Hindlimb muscle (tissue), 1 donor: ENCODE measurements around the gene CPA1. TPM values are rescaled to one million over a fixed set of nuclear protein-coding genes. Genes with fewer than 3 reads are reported as not detected.
A peak's percentile ranks its signal among the peaks of the same experiment; 100 is the strongest.

Source experiments
- DNase-seq: peaks from one replicate; pipeline ENCODE4 v3.0.0-alpha.2; 2013
- polyA plus RNA-seq: library from polyadenylated mRNA; unstranded; fragments of 120-200 nt; gene quantifications from one replicate; pipeline ENCODE4 v1.2.1, GENCODE V29; 2013; ENCODE audit not compliant: insufficient read length

CPA1 gene
- polyA plus RNA-seq, 1 donor = 6.4 TPM

DNA sequence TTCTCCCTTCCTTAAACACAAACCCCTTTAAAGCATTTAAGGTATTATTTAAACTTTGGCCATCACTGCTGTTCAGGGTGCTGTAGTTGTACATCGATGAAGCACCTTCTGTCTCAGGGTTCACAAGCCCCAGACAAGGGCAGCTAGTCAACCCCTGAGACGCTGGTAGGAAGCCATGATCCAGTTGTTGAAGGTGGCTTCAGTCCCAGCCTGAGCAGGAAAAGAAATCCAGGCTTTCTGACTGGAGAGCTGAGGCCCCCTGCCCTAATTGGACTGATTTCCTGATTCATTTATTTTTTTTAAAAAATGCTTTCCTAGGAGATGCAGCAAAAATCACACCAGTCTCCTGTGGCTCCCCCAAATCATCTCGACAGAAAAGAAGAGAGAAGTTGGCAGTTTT, 15.8 kb downstream of the CPA1 start:
- DNase-seq = peak; percentile 59

DNA sequence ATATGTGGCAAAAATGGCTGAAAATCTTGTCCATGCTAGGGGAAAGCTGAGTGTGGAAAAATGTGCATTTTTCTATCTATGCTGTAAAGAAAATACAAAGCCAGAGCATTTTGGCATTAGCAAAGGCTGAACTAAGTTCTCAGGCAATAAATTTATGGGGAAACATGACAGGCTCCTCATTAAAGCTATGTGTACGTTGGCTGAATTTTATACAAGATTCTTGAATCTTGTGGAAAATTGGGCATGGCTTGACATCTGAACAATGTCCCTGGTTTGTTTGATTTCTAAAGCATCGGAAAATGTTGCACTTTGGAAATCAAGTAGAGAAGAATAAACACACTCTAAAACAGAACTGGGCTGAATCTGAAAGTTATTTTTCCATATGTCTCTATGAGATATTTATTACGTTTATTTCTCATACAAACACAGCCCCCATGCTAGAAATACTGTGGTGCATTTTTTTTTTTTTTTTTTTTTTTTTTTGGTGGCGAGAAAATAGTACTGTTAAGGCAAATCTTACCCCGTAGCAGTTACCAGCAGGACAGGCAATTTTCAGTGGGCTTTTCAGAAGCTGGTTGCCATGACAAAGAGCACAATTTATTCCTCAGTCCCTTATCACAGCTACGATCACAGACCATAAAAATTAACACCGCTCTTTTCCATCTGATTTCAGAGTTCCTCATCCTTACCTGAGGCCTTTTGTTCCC, 16.9 kb downstream of the CPA1 start:
- DNase-seq = peak; percentile 75

DNA sequence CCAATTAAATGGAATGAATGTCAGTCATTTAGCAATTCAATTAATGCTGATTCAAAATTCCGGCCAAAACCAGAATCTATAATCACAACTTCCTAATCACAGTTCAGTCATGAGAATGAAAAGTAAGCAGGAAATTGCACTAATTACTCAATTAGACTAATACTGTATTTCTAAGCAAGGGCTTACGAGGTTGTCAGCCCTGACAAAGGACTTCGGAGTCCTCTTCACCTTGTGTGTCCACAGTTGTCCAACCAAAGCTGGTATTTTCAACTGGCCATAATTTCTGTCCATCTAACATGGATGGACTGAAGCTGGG, 17.4 kb downstream of the CPA1 start:
- no peak for DNase-seq

DNA sequence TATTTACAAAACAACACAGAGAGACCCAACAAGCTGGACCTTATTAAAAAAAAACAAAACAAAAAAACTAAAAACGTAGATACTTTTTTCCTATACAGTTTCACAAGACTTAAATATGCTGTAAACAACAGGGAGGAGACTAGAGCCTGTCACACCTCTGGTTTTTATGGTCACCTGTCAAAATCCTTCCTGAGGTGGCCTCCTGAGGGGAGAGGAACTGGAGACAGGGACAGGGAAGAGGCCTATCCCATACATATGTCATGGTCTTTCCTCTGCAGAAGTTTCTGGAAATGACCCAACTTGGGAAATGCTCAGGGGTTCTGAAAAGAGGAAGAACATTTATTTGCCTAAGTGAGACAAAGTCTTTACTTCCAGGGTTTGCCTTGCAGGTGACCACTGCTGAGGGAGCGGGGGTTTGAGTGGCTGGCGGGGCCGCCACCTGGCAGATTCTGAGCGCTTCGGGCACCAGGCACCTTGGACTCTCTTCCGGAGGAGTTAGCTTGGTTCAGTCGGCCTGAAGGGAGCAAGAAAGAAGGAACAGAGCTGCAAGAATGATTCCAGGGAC, 18.3 kb downstream of the CPA1 start:
- DNase-seq = no peak

DNA sequence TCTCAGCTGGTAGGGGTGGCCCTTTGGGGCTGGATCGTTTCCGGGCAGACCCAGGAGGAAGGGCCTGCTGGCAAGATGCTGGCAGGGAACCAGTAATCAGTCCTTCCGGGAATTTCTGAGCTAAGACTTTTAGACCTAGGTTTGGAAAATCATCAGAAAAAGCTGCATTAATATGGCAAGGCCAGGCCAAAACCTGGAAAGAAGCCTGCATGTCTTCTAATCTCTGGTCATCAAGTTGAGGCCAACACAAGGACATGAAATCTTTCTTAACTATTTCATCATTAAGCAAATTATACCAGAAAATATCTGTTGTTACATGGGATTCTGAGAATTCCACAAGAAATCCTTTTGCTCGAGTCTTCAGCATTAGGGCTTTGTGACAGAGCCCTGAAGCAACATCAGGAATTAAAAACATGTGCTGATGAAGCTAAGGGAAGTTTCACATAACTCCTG, 19.9 kb downstream of the CPA1 start:
- no peak for DNase-seq

DNA sequence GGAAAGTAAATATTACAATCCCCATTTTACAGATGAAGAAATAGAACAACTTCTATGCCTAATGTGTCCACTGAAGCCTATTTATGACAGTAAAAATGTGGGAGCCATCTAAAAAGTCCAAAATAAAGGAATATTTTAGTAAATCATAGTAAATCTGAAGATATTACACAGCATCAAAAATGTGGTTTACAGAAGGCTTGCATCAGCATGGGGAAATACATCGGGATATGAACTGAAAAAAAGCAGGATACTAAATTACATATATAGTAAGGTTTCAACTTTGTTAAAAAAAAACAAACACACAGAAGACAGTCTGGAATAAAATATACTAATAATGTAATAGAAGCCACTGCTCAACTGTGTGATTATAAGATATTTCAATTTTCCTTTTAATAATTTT, 20.8 kb downstream of the CPA1 start:
- no peak for DNase-seq

DNA sequence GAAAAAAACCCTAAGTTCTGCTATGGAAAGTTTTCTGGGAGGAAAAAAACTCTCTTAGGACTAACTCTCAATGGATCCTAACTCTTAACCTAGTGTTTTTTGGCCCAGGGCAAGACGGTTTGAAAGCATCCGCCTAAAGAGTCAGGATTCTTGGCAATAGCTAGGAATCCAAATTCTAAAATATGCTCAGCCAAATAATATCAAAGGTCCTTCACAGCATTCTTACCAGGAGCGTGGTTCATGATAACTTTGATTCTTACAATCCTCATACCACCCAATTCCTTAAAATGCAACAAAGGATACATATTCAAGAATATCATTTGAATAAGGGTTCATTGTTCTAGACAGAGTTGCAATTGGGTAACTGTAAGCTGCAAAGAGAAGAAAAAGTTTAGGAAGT, 21.3 kb downstream of the CPA1 start:
- no peak for DNase-seq

DNA sequence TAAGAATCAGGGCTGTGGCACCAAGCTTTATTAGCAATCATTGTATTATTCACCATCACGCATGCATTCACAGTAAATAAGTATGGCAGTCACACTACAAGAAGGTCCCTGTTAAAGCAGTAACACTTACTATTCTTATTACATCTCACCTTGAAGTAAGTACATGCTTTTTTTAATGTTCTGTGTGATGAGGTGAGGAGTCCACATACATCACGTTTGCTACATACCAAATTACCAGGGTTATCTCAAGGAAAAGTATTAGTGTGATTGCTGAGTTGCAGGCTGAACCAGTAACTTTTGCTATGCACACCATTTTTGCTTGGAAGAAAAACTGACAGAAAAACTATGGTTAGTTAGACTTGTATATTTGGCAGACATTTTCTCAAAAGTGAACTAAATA, 24.7 kb downstream of the CPA1 start:
- no peak for DNase-seq

DNA sequence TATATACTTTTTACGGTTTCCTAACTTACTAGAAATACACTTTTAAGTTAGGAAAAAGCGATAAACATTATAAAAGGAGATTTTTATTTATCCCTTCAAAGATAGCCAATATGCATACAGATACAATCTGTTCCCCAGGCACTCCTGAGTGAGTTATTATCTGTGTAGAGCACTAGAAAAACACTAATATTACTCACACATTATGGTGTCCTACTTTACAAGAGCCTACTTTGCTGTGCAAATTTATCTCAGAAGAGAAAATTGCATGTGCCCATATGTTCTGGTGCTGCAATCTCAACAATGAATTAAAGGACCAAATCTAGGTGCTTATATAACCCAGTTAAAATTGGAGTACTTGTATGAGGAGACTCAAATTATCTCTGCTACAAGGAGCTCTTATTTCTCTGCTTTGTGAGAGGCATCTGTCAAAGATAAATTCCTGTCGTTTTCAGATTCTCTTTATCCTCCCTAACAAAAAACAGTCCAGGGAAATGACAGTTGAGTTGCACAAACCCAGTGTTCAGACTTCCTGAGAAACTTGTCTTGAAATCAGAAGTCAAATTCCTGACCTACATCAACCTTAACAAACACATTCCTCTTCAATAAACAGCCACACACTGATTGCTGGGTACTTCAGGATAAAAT, 28.9 kb downstream of the CPA1 start:
- no peak for DNase-seq

DNA sequence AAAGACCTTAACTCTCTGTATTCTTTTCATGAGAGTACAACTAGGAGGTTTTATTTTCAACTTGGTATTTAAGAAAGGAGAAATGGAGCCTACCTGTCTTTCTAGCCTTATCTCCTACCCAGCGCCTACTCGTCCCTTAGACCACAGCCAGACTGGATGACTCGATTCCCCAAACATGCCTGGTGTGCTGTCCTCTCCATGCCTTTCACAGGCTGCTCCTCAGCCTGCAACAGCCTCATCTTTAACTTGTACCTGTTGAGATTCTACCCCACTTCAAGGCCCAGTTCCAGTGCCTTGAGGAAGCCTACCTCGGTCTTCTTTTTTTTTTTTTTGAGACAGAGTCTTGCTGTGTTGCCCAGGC, 29.4 kb downstream of the CPA1 start:
- no peak for DNase-seq

DNA sequence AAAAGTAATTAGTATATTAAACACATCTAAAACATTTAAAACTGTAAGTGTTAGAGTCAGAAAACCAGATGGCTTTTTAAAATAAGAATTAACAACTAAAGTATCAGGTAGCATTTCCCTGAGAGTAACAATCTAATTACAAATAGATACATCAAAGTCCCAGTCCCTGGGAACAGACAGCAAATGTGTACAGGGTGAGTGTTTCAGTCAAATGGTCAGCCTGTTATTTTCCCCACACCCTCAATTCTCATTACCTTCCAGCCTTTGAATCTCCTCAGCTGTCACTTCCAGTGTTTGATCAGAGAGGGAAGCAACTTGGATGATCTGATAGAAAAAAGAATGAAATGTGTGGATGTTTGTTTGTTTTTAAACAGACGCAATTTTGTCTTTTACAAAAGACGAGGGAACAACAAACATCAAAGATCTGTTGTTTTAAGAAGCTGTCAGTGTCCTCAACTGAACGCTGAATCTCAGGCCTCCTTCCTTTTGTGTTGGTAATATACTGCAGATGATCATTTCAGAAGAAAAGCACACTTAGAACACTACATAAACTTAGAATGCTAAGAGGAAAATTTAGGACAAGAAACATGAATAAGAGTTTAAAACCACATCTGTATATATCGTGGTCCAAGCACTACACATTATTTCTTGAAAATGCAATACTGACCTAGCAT, 30.7 kb downstream of the CPA1 start:
- DNase-seq = no peak

DNA sequence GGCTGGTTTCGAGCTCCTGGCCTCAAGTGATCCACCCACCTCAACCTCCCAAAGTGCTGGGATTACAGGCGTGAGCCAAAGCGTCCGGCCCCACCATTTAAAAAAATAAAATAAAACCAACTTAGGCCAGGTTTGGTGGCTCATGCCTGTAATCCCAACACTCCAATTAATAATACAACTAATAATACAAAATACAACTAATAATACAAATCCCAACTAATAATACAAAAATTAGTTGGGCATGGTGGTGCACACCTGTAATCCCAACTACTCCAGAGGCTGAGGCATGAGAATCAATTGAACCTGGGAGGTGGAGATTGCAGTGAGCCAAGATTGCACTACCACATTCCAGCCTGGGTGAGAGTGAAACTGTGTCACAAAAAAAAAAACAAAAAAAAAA, 32.9 kb downstream of the CPA1 start:
- no peak for DNase-seq

DNA sequence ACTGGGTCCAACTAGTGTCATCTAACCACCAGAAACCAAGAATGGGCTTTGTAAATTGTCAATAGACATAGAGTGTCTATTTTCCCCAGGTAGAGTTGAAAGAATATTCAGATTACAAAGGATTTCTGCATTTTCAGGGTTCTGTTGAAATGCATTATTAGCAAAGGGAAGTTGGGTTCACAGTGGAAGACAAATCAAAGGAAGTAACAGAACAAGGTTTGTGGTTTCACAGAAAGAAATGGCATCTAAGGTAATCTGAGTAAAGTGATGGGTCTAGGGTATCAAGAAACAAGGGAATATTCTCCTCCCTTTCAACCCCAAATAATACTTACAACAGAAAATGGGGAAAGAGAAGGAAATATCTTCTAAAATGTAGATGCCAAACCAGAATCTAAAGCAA, 34.7 kb downstream of the CPA1 start:
- no peak for DNase-seq

DNA sequence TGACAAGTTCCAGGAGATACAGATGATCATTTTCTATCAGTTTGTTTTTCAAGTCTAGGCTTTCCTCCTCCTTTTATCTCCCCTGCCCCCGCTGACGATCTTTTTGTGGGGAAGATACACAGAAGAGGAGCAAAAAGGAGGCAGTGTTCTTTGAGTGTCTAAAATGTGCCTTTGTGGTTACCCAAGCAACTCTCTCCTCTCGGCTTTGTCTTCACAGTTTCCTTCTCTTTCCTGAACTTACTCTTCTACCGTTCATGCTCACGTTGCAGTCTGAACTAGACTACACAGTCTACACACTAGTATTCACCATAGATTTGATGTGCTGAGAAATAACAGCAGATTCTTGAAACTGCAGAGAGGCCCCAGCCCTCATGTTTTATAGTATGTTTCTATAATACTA, 36.9 kb downstream of the CPA1 start:
- DNase-seq = no peak

DNA sequence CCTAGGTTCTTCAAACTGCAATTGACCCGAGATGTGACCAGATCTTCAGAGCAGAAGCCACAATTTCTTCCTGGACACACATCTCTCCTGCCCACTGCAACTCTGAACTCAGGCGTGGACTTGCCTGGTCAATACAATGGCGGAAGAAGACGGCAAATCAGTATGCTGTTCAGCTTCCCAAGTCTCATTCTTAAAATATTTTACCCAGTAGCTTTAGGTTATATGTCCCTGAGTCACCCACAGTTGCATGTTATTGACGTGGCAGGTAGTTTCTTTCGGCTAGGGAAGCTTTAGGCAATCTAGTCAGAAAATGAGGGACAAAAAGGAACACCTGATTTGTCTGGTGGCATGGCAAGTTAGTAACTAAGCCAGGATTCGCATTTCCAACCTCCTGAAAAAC, 38.0 kb downstream of the CPA1 start:
- no peak for DNase-seq

DNA sequence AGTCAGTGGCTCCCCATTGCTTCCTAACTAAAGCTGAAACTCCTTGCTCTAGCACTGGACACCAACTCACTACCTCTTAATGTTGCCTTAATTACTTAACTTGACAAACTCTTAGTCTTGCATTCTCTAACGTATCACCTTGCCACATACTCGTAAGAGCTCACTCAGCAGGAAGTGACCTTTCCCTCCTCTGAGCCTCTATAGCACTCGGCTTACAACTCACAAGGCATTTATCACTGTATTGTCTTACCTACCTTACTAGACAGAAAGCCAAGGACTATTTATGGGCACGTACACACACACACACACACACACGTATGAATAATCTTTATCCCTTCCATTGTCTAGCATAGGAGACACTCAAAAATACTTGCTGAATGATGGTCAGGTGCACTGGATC, 39.4 kb downstream of the CPA1 start:
- DNase-seq = no peak

DNA sequence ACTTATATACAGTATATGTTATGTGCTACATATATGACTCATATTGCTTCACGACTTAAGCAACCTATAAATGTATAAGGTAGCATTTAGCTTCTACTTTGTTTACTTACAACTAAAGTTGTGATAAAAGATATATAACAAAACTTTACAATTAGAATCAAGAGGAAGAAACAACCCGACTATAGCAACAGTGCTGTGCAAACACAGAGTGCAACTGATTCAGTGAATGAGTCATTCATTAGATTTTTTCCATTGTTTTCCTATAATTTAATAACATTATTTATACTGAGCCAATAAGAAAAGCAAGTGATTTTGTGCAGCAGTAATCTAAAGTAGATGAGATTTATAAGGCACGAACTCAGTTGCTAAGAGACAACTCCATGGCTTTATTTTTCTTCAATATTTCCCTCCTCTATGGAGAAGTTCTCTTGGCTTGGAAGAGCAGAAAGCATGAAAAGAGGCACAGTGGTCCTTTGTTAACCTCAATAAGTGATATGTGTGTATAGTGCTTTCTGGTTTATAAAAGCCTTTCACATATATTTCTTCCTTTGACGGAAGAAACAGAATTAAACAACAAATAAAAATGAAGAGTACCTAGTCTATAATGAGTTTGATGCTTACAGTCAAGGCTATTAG, 40.8 kb downstream of the CPA1 start:
- DNase-seq = no peak

DNA sequence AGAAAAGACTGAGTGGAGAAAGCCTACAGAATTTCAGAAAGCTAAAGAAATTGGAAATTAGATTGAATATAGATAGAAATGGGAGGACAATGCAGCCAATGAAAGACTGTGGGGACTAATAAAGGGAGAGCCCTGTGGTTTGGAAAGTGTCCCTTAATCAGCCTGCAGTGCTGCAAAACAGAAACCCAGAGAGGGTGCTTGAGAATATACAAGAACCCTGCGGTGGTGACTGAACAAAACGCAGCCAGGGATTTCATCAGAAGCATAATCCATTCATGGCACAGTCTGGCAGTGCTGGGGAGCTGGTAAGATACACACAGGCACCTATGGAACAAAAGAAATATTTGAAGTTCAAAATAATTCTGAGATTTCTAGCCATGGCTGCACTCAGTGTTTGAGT, 41.4 kb downstream of the CPA1 start:
- DNase-seq = no peak

DNA sequence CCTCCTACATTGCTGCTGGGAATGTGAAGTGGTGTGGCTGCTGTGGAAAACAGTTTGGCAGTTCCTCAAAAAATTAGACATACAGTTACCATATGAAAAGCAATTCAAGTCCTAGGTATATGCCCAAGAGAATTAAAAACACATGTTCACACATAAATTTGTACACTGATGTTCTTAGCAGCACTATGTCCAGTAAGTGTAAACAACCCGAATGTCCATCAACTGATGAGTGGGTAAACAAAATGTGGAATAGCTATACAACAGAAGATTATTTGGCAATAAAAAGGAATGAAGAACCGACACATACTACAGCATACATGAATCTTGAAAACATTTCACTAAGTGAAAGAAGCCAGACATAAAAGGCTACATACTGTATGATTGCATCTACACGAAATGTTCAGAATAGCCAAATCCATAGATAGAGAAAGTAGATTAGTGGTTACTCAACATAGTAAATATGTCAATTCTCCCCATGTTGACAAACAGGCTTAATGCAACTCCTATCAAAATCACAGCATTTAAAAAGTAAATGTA, 43.3 kb downstream of the CPA1 start:
- no peak for DNase-seq

DNA sequence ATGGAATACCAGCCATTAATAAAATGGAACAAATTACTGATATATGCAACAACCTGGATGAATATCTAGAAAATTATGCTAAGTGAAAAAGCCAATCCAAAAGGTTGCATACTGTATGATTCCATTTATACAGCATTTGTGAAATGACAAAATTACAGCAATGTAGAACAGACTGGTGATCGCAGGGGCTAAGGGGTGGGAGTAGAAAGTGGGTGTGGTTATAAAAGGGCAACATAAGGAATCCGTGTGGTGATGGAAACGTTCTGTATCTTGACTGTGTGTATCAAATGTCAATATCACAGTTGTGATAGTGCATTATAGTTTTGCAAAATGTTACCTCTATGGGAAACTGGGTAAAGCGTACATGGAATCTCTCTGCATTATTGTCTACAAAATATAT, 45.5 kb downstream of the CPA1 start:
- DNase-seq = no peak

DNA sequence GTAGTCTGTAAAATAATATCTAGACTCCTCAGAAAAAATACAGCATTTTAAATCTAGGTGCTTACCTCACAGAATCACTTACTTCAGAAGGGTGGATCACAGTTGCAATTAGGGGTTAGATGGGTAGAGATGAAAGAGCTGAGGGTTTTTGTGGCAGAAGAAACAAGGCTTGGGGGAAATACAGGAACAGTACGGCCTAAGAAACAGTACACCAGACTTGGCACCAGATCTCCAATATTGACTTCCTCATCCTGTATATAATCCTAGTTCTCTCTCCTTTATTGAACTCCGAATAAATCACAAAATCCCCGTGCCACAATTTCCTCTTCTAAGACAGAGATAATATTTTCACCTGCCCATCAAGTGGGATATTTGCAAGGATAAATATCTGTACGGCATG, 46.3 kb downstream of the CPA1 start:
- DNase-seq = no peak

DNA sequence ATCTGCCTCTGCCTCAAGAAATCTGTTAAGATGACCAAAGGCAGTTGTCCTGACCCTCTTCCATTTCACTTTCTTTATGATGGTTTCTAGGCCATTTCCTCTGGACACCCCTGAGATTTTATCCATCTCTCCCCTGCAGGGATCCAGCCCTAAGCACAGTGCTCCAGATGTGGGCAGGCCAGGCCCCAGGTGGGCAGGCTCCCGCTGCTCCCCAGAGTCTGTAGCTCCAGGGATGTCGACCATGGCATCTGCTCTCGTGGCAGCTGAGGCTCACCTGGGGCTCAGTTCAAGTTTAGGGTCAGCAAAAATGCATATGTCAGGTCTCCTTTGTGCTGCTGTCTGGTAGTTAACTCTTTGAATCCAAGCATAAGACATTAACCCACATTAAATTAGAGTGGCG, 48.7 kb downstream of the CPA1 start:
- DNase-seq = no peak

DNA sequence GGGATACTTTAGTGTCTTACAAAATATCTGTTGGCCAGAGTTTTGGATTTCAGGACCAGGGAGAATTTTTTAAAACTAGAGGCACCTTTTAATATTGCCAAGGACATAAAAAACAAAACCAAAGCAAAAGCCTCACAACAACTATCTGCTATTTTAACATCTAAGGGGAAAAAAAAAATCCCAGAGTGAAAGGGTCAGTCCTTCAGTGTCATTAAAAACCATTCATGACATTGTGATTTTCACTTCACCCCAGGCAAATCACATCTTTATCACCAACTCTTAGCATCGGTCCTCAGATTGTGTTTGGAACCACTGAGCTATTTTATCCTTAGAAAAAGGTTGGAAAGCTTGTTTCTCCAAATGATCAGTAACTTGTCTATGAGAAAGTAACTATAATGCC, 49.8 kb downstream of the CPA1 start:
- no peak for DNase-seq
